Ovary (tissue), 9 donors: Measurements from ENCODE around the gene PFDN4. TPM values are rescaled to one million over a fixed set of nuclear protein-coding genes. Genes with fewer than 3 reads are reported as not detected.

ENCODE experiments used
- DNase-seq, 5 donors: peaks; one replicate each; pipeline ENCODE4 v3.0.0-alpha.2; 2019 to 2020
- H3K27ac ChIP-seq, 2 donors: fragments of 200-600 bp; one replicate each; pipeline versions ENCODE4 v1.5.1 to v1.8.0; 2019 to 2022
- H3K27me3 ChIP-seq: fragments of 200-600 bp; one replicate; pipeline ENCODE4 v1.8.0; 2022
- H3K36me3 ChIP-seq: fragments of 200-600 bp; sonication (generic); one replicate; pipeline ENCODE4 v1.5.1; 2019
- H3K4me1 ChIP-seq: one replicate; pipeline ENCODE4 v1.8.1; 2013; ENCODE audit warnings: mild to moderate bottlenecking, moderate library complexity; ENCODE audit not compliant: insufficient read depth
- H3K4me3 ChIP-seq: fragments of 200-600 bp; sonication (generic); one replicate; pipeline ENCODE4 v1.5.1; 2017
- H3K9me3 ChIP-seq, 2 donors: fragments of 200-600 bp in 1 of 2; sonication (generic) in 1 of 2; one replicate each; pipeline versions ENCODE4 v1.5.1 to v1.8.1; 2013 to 2019; ENCODE audit warnings: mild to moderate bottlenecking in 1 of 2, moderate library complexity in 1 of 2
- CTCF ChIP-seq, 3 donors: fragments of 450-650 bp in 2 of 3; fragments of 200-600 bp in 1 of 3; IDR thresholded peaks; one replicate each; pipeline versions ENCODE4 v1.5.1 to v1.8.0; 2016 to 2022; ENCODE audit warnings: antibody characterized with exemption in 3 of 3, mild to moderate bottlenecking in 1 of 3
- EP300 ChIP-seq: sonication (generic); formaldehyde crosslinking; IDR thresholded peaks from one replicate; pipeline ENCODE4 v1.6.1; 2017; ENCODE audit warnings: antibody characterized with exemption
- POLR2A ChIP-seq: fragments of 450-650 bp; IDR thresholded peaks from one replicate; pipeline ENCODE4 v1.6.1; 2017; ENCODE audit warnings: antibody characterized with exemption, mild to moderate bottlenecking, moderate library complexity
- WGBS, 3 donors: extraction: QIAGEN DNeasy Blood & Tissue Kit in 1 of 3; methylation state at CpG; one replicate each; pipeline versions ENCODE4 v1.1.5 to v1.1.7; 2013 to 2017; 5-methylcytosine and 5-hydroxymethylcytosine counted together
- intact Hi-C, 4 donors: fragments of 100-400 bp; cut with DNase I; formaldehyde crosslinking; loops; one replicate each; pipeline versions ENCODE4 v1.11.0 to v1.15.1; 2022 to 2023
- polyA plus RNA-seq, 2 donors: library from polyadenylated mRNA; stranded (reverse); fragments of 200-250 nt in 1 of 2; fragments of 350-450 nt in 1 of 2; fragmentation: Illumina TruSeq in 1 of 2; extraction: RNeasy Lipid Tissue Mini Kit (QIAGEN cat#74804) in 1 of 2; gene quantifications; one replicate each; pipeline ENCODE4 v1.2.3, GENCODE V29; 2013 to 2014
- total RNA-seq, 7 donors: library from RNA; depleted of rRNA in 2 of 7; stranded (reverse); fragments of >200 nt in 2 of 7; fragmentation: NEBNext Ultra II Directional in 3 of 7; extraction: Animal tissue kit (Norgen Biotek cat#: 25700) in 3 of 7; gene quantifications; one replicate each; pipeline versions ENCODE4 v1.1.0 to v1.2.4, GENCODE V29; 2016 to 2023
- donor health status: DM: no; HTN: no; CAD: no; lungs with moderate emphysema.
- donor health status: DM: no; HTN: no; CAD: no.
- donor health status: Bipolar disorder and iron deficiency.
- donor health status: DM: yes; HTN: yes; CAD: no.
- donor health status: DM: no; HTN: no; CAD: no.
- donor health status: DM: yes; HTN: yes; CAD: no.

Gene PFDN4
- total and polyA plus RNA-seq, 9 donors = 22.2 to 168 (median 33.8) TPM

GRCh38 chr20:54218470-54218869 is 10.6 kb downstream of the PFDN4 start:
- Histone ChIP-seq H3K36me3 (no peaks in the 10 kb centered on the region), H3K4me3 (no peak overlapping the region), H3K9me3 (no peaks in the 10 kb centered on the region), H3K4me1 (peaks cover 1% of the 10 kb centered on the region), H3K27ac (no peak overlapping the region), H3K27me3 (no peaks in the 10 kb centered on the region)
- TF ChIP-seq EP300 = no peak
- TF ChIP-seq CTCF (IDR thresholded peaks at IDR 0.05) = no peak
- no peak for TF ChIP-seq POLR2A
- intact Hi-C loops = no loop called here
- no peak for DNase-seq

- Histone ChIP-seq H3K36me3 (no peaks in the 10 kb centered on the region), H3K9me3 (no peaks in the 10 kb centered on the region), H3K4me1 (no peaks in the 10 kb centered on the region), H3K4me3 (no peak overlapping the region), H3K27me3 (no peaks in the 10 kb centered on the region), H3K27ac (no peak overlapping the region)
- WGBS, 3 donors = 66 to 80% (median 69%) methylated on average over 6 of the region's 6 CpGs
- TF ChIP-seq CTCF (IDR thresholded peaks at IDR 0.05) (no peak), POLR2A (no peak), EP300 (no peak)
- intact Hi-C loops = no loop called here
- DNase-seq = no peak
Measured at GRCh38 chr20:54219751-54220426, 12.0 kb downstream of the PFDN4 start.

- intact Hi-C loops = no loop called here
- H3K9me3 ChIP-seq = no peaks in the 10 kb centered on the region
- TF ChIP-seq CTCF (IDR thresholded peaks at IDR 0.05) = no peak
- no peak for TF ChIP-seq POLR2A
- TF ChIP-seq EP300 = no peak
- H3K27me3 ChIP-seq = no peaks in the 10 kb centered on the region
- H3K4me3 ChIP-seq = no peak overlapping the region
- no peaks in the 10 kb centered on the region for H3K4me1 ChIP-seq
- no peaks in the 10 kb centered on the region for H3K36me3 ChIP-seq
- no peak for DNase-seq
- no peak overlapping the region for H3K27ac ChIP-seq
- WGBS, 3 donors = 94 to 97% (median 95%) methylated on average over 6 of the region's 6 CpGs
Measured at GRCh38 chr20:54220722-54221121, 12.8 kb downstream of the PFDN4 start.

- H3K27ac ChIP-seq = no peak overlapping the region
- 91 to 94% (median 93%) methylated on average over 4 of the region's 4 CpGs for WGBS, 3 donors
- H3K9me3 ChIP-seq = no peaks in the 10 kb centered on the region
- DNase-seq = no peak
- no peak overlapping the region for H3K4me3 ChIP-seq
- no peaks in the 10 kb centered on the region for H3K27me3 ChIP-seq
- no peaks in the 10 kb centered on the region for H3K36me3 ChIP-seq
- intact Hi-C loops = no loop called here
- TF ChIP-seq CTCF (IDR thresholded peaks at IDR 0.05) (no peak), POLR2A (no peak), EP300 (no peak)
- no peaks in the 10 kb centered on the region for H3K4me1 ChIP-seq
Measured at GRCh38 chr20:54221353-54221752, 13.5 kb downstream of the PFDN4 start.
